DMS79 treated with DMSO at 0.1 percent for 48 hours (cell line): ENCODE data around the gene DNAJB11.
A peak's percentile ranks its signal among the peaks of the same experiment; 100 is the strongest.
"Not testable (repeated sequence)": the region's sequence is repeated elsewhere in the genome, so short reads cannot be mapped to it uniquely, and the experiment has no call there.

ENCODE experiments used
- DNase-seq: peaks from one replicate; lab custom pipeline; 2025; lab: John Stamatoyannopoulos, UW

The DNAJB11 gene

GRCh38 chr3:186618318-186618938 lies 47.9 kb downstream of the DNAJB11 start:
- DNase-seq = peak; percentile 66

- DNase-seq = no peak
These were observed 49.3 kb downstream of the DNAJB11 start for GRCh38 chr3:186619787-186620212.

- no peak for DNase-seq
These were observed 49.9 kb downstream of the DNAJB11 start for GRCh38 chr3:186620213-186621092.

- DNase-seq = no peak
These were observed 51.6 kb downstream of the DNAJB11 start for GRCh38 chr3:186621894-186622650.

- no peak for DNase-seq
These were observed 52.3 kb downstream of the DNAJB11 start for GRCh38 chr3:186622651-186623310.

GRCh38 chr3:186624598-186624997 lies 54.1 kb downstream of the DNAJB11 start:
- no peak for DNase-seq

GRCh38 chr3:186625600-186626042 lies 55.1 kb downstream of the DNAJB11 start:
- no peak for DNase-seq

GRCh38 chr3:186626254-186626847 lies 55.8 kb downstream of the DNAJB11 start:
- no peak for DNase-seq

GRCh38 chr3:186627852-186628414 lies 57.4 kb downstream of the DNAJB11 start:
- no peak for DNase-seq

GRCh38 chr3:186628756-186629155 lies 58.2 kb downstream of the DNAJB11 start:
- DNase-seq = no peak

- DNase-seq = no peak
These were observed 60.6 kb downstream of the DNAJB11 start for GRCh38 chr3:186630950-186631641.

GRCh38 chr3:186633481-186633880 lies 63.0 kb downstream of the DNAJB11 start:
- no peak for DNase-seq

- DNase-seq = not testable (repeated sequence)
These were observed 63.7 kb downstream of the DNAJB11 start for GRCh38 chr3:186634207-186634606.
